ENCODE data around the gene YIPF1. TPM values are rescaled to one million over a fixed set of nuclear protein-coding genes. Genes with fewer than 3 reads are reported as not detected.
A peak's percentile ranks its signal among the peaks of the same experiment; 100 is the strongest.

The YIPF1 gene
- total RNA-seq, 1 experiment from 2014 or later = 21.9 TPM

- TF ChIP-seq IRF1 (CRISPR knock-in tag; IDR thresholded peaks at IDR 0.05) (no peak), GABPB1 (CRISPR knock-in tag; IDR thresholded peaks at IDR 0.05) (peak; percentile 16; the same call in 1 of the 2 replicates), E2F1 (CRISPR knock-in tag; IDR thresholded peaks at IDR 0.05) (no peak), ETV6 (CRISPR knock-in tag; IDR thresholded peaks at IDR 0.05) (peak; percentile 75), GTF2I (CRISPR knock-in tag; conservative IDR thresholded peaks at IDR 0.05) (peak; percentile 98), USF1 (CRISPR knock-in tag; IDR thresholded peaks at IDR 0.05) (no peak), KAT7 (CRISPR knock-in tag; IDR thresholded peaks at IDR 0.05; ENCODE audit: borderline replicate concordance) (peak; percentile 72; the same call in 1 of the 2 replicates), FOXJ3 (CRISPR knock-in tag; IDR thresholded peaks at IDR 0.05; ENCODE audit: borderline replicate concordance) (no peak), ESRRA (CRISPR knock-in tag; IDR thresholded peaks at IDR 0.05; ENCODE audit: borderline replicate concordance) (no peak), ZNF416 (CRISPR knock-in tag; IDR thresholded peaks at IDR 0.05) (no peak), ZNF317 (CRISPR knock-in tag; IDR thresholded peaks at IDR 0.05; ENCODE audit: borderline replicate concordance, low read depth) (no peak), ZNF232 (CRISPR knock-in tag; IDR thresholded peaks at IDR 0.05) (0 out of 2 replicates have a peak, but pooled peaks have one; percentile 47), TEAD1 (CRISPR knock-in tag; IDR thresholded peaks at IDR 0.05) (no peak), CREB1 (CRISPR knock-in tag; IDR thresholded peaks at IDR 0.05) (no peak), CBFB (CRISPR knock-in tag; IDR thresholded peaks at IDR 0.05; ENCODE audit: low read depth) (no peak)
Observed at GRCh38 chr1:53889304-53890298, at the start of gene YIPF1 (continued).

GRCh38 chr1:53938136-53938830, 48.7 kb upstream of the YIPF1 start:
- CTCF ChIA-PET = no interaction called here
- TF ChIP-seq ZNF425 (CRISPR knock-in tag; conservative IDR thresholded peaks at IDR 0.05) (no peak), ZNF317 (CRISPR knock-in tag; IDR thresholded peaks at IDR 0.05; ENCODE audit: borderline replicate concordance, low read depth) (no peak), ATF2 (CRISPR knock-in tag; IDR thresholded peaks at IDR 0.05; ENCODE audit: borderline replicate concordance, low read depth) (no peak), TEAD1 (CRISPR knock-in tag; IDR thresholded peaks at IDR 0.05) (no peak), EMX1 (CRISPR knock-in tag; IDR thresholded peaks at IDR 0.05) (no peak), HMGXB4 (CRISPR knock-in tag; IDR thresholded peaks at IDR 0.05) (no peak), AFF4 (CRISPR knock-in tag; IDR thresholded peaks at IDR 0.05; ENCODE audit: borderline replicate concordance) (no peak), ZNF396 (CRISPR knock-in tag; IDR thresholded peaks at IDR 0.05; ENCODE audit: borderline replicate concordance) (no peak), PRRX2 (CRISPR knock-in tag; IDR thresholded peaks at IDR 0.05) (no peak), GABPB1 (CRISPR knock-in tag; IDR thresholded peaks at IDR 0.05) (no peak)

More at GRCh38 chr1:53938136-53938830, 48.7 kb upstream of the YIPF1 start:
- POLR2A ChIA-PET = no interaction called here
- Mint-ChIP-seq H3K4me3 (no peak overlapping the region), H3K4me1 (peaks cover 9% of the 10 kb centered on the region), H3K27me3 (ENCODE audit: low read depth) (no peaks in the 10 kb centered on the region), H3K27ac (no peak overlapping the region), H3K36me3 (peaks cover 16% of the 10 kb centered on the region), H3K9me3 (peaks cover 20% of the 10 kb centered on the region)
- no peak for ATAC-seq
- DNase-seq (ENCODE audit: low spot score) = no peak
